Activated naive CD4-positive, alpha-beta T cell treated with anti-CD3 and anti-CD28 coated beads for 36 hours (primary cell): ENCODE data around the gene MCRIP1. TPM values are rescaled to one million over a fixed set of nuclear protein-coding genes. Genes with fewer than 3 reads are reported as not detected.

Experiments used
- CTCF ChIA-PET: fragments of 350-600 bp; sonication (Branson Sonifier 250); formaldehyde crosslinking; loops from one replicate; lab custom pipeline; 2021; ENCODE audit warnings: antibody characterized with exemption; lab: Charles Lee
- DNase-seq: peaks from one replicate; pipeline ENCODE4 v3.0.0-alpha.2; 2020
- H3K27ac Mint-ChIP-seq: one replicate; pipeline ENCODE4 v1.8.0; 2021; ENCODE audit warnings: mild to moderate bottlenecking, mixed read lengths
- H3K27me3 Mint-ChIP-seq: one replicate; pipeline ENCODE4 v1.8.0; 2021; ENCODE audit warnings: low read depth, mixed read lengths
- H3K36me3 Mint-ChIP-seq: one replicate; pipeline ENCODE4 v1.8.0; 2021; ENCODE audit warnings: low read depth, mixed read lengths
- H3K4me1 Mint-ChIP-seq: one replicate; pipeline ENCODE4 v1.8.0; 2021; ENCODE audit warnings: low read depth, mixed read lengths
- H3K4me3 Mint-ChIP-seq: one replicate; pipeline ENCODE4 v1.8.0; 2021; ENCODE audit warnings: mild to moderate bottlenecking, moderate library complexity, mixed read lengths
- H3K9me3 Mint-ChIP-seq: one replicate; pipeline ENCODE4 v1.8.0; 2021; ENCODE audit warnings: mixed read lengths
- intact Hi-C: fragments of 100-400 bp; cut with micrococcal nuclease; formaldehyde crosslinking; loops from one replicate; pipeline ENCODE4 v1.15.1; 2023
- total RNA-seq, 2 experiments: library from RNA; stranded (reverse); gene quantifications; one replicate each; pipeline ENCODE4 v1.2.3, GENCODE V29; 2021

MCRIP1 gene
- total RNA-seq, 2 experiments from 2014 or later: 53.7 to 55.6 TPM

- Mint-ChIP-seq H3K36me3 (peaks cover 38% of the 10 kb centered on the region), H3K27ac (peak overlapping the region; percentile 40), H3K4me3 (peak overlapping the region; percentile 82), H3K9me3 (no peaks in the 10 kb centered on the region), H3K27me3 (no peaks in the 10 kb centered on the region), H3K4me1 (peaks cover 49% of the 10 kb centered on the region)
- DNase-seq: peak; percentile 20
- CTCF ChIA-PET: interaction anchor here (0.6 to 0.7 kb wide), 3 partner anchors 11 to 124 kb away, joined by 3 to 7 read pairs (median 3); no protein-coding TSS in a partner anchor
- intact Hi-C loops: no loop called here
These were observed 26.1 kb upstream of the MCRIP1 start for GRCh38 chr17:81858967-81859905.

DNA sequence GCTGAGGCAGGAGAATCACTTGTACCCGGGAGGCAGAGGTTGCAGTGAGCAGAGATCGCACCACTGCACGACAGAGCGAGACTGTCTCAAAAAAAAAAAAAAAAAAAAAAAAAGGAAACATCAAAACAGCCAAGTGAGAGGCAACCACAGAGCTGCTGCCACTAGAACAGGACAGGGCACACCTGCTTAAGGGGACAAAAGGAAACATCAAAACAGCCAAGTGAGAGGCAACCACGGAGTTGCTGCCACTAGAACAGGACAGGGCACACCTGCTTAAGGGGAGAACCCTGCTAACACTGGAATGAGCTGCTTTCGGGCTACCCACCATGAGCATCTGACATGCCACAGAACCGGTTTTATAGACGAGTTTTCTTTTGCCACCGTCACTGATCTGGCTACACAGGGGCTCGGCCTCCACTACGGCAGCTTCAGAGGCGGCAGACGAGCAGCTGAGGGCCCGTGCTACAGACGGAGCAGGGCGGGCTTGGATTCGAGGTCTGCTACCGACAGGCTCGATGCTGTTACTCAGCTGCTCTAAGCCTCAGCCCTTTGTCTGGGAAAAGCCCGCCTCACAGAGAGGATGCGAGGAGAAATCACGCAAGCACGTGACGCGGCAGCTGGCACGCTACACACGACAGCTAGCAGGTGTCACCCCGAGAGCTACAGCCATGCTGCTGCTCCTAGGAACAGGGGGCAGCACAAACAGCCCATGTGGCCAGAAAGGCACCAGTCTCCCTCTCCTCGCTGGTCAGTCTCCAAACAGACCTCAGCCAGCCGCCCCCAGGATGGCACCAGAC, 25.3 kb upstream of the MCRIP1 start:
- no peak for DNase-seq
- peaks cover 40% of the 10 kb centered on the region for H3K36me3 Mint-ChIP-seq
- H3K4me3 Mint-ChIP-seq: peak overlapping the region; percentile 82

DNA sequence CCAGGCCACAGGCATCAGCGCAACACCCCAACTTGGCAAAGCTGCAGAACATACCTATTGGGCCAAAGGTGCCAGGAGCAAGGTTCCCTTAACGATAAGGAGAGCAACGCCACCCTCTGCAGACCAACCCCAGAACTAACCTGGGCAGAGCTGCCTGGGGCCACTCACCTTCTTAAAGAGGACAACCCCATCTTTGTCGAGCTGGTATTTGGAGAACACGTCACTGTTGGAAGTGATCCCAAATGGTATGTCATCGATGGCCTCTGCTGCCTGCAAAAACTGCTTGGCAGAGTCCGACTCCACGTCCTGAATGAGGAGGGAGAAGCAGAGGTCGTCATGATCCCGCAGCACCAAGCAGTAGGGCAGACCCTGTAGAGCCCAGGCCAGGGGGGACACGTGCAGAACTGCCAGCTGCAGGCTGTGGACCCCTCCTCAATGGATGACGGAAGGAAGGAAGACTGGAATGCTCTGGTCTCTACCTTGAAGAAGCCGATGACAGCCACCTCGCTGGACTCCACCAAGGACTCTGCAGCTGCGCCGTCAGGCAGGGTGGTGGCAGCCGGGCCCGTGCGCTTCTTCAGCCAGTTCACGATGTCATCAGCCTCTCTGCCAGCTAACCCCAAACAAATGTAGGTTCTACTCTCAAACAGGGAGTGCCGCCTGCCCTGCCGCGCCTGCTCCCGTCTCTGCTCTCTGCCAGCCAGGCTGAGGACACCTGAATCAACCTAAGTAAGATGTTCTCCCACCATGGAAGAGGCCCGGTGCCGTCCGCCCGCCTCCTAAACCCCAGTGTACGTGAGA, 22.1 kb upstream of the MCRIP1 start:
- Mint-ChIP-seq H3K4me3 (no peak overlapping the region), H3K9me3 (no peaks in the 10 kb centered on the region), H3K27ac (no peak overlapping the region), H3K36me3 (peaks cover 41% of the 10 kb centered on the region), H3K27me3 (no peaks in the 10 kb centered on the region), H3K4me1 (peaks cover 32% of the 10 kb centered on the region)
- CTCF ChIA-PET: interaction anchor here (0.5 to 0.7 kb wide), 3 partner anchors 121 to 401 kb away, joined by 3 to 6 read pairs (median 4); no protein-coding TSS in a partner anchor
- peak; percentile 19 for DNase-seq
- intact Hi-C loops: no loop called here

More for the DNA sequence above, 25.3 kb upstream of the MCRIP1 start:
- Mint-ChIP-seq H3K4me1 (peaks cover 44% of the 10 kb centered on the region), H3K9me3 (no peaks in the 10 kb centered on the region), H3K27me3 (no peaks in the 10 kb centered on the region), H3K27ac (no peak overlapping the region)
- CTCF ChIA-PET: no interaction called here
- intact Hi-C loops: no loop called here

DNA sequence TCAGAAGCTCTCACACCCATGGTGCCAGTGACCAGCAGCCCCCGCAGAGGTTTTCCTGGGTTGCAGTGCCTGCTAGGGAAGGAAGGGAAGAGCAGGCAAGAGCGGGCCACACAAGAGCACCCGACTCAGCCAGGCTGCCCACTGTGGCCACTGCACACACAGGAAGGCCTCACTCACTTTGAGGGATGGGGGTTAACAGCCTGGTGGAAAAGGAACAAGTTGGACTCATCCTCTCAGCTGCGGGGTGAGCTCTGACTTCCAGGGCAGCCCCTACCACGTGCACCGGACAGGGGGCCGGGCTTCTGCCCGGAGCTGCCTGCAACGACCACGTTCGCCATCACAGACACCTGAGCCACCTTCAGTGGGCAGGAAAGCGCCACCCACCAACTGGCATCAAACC, 19.1 kb upstream of the MCRIP1 start:
- peaks cover 31% of the 10 kb centered on the region for H3K36me3 Mint-ChIP-seq
- H3K27me3 Mint-ChIP-seq: no peaks in the 10 kb centered on the region
- DNase-seq: no peak
- CTCF ChIA-PET: no interaction called here
- intact Hi-C loops: no loop called here
- no peaks in the 10 kb centered on the region for H3K9me3 Mint-ChIP-seq
- peaks cover 7% of the 10 kb centered on the region for H3K4me1 Mint-ChIP-seq
- no peak overlapping the region for H3K4me3 Mint-ChIP-seq
- H3K27ac Mint-ChIP-seq: no peak overlapping the region

DNA sequence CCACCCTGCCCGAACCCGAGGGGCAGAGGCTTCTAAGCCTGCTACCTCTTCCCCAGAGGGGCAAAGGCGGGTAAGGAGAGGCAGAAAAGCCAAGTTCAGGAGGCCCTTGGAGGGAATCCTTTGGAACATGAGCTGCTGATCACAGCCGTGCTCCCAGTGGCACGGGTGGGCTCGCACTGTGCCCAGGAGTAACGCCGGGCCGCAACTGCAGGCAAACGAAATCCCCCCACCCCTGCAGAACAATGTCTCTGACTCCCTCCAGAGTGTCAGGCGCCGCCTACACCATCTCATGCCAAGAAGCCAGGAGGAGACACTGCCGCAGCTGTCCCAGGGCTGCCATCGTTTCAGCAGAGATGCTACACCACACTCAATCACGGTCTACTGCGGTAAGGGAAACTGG, 18.3 kb upstream of the MCRIP1 start:
- H3K4me1 Mint-ChIP-seq: peaks cover 7% of the 10 kb centered on the region
- H3K36me3 Mint-ChIP-seq: peaks cover 32% of the 10 kb centered on the region
- CTCF ChIA-PET: no interaction called here
- intact Hi-C loops: no loop called here
- DNase-seq: no peak
- H3K4me3 Mint-ChIP-seq: no peak overlapping the region
- H3K27me3 Mint-ChIP-seq: no peaks in the 10 kb centered on the region
- H3K27ac Mint-ChIP-seq: no peak overlapping the region
- no peaks in the 10 kb centered on the region for H3K9me3 Mint-ChIP-seq

DNA sequence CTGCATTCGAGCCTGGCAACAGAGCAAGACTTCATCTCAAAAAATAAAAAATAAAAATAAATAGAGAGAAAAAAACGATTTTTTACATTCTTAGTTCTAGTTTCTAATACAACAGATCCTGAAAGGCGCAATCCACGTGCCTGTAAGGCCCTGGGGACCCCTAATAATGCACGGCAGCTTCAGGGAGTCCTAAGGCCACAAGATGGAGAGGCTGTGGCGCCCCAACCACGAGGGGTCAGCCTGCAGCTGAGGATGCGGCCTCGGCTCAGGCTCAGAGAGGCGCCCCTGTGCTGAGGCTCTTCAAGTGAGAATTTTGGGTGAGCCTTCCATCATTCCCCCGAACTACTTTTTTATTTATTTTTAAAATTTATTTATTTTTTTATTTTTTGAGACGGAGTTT, 16.4 kb upstream of the MCRIP1 start:
- Mint-ChIP-seq H3K36me3 (peaks cover 35% of the 10 kb centered on the region), H3K4me3 (no peak overlapping the region), H3K9me3 (no peaks in the 10 kb centered on the region), H3K27me3 (no peaks in the 10 kb centered on the region), H3K4me1 (peaks cover 2% of the 10 kb centered on the region), H3K27ac (no peak overlapping the region)
- intact Hi-C loops: no loop called here
- no peak for DNase-seq
- CTCF ChIA-PET: no interaction called here

DNA sequence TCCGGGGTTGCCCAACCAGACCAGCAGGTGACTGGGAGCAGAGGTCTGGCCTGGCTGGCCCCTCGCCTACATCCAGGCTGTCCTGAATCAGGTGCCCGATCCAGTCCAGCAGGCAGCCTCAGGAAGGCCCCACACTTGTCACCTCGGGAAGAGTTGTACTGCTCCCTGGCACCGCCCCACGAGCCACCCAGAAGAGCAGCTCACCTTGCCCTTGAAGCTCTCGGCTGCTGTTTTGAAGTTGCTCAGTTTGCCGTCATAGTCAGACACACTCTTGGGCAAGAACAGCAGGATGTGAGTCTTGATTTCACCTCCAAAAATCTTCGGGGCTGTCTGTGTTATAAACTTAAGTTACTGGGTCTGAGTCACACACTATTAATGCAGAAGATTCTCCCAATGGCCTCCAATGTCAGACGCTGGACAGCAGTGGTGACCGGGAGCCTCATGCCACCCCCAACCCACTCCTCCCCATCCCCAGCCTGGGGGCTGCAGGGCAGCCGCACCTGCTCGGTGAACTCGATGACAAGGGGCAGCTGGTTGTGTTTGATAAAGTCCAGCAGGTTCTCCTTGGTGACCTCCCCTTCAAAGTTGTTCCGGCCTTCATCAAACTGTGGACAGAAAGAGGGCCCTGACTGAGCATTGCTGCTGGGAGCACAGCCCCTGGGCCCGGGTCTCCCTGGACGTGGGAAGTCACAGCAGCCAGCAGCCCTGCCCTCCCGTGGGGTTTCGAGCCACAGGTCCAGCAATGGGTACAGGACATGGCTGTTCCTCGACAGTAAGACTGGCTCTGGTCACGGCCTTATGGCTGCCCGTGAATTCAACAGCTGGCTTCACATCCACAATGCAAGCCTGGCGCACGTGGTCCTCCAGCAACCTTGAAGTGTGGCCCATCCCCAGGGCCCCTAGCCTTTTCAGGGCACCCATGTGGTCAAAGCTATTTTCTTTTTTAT, 13.9 kb upstream of the MCRIP1 start:
- no peaks in the 10 kb centered on the region for H3K27me3 Mint-ChIP-seq

DNA sequence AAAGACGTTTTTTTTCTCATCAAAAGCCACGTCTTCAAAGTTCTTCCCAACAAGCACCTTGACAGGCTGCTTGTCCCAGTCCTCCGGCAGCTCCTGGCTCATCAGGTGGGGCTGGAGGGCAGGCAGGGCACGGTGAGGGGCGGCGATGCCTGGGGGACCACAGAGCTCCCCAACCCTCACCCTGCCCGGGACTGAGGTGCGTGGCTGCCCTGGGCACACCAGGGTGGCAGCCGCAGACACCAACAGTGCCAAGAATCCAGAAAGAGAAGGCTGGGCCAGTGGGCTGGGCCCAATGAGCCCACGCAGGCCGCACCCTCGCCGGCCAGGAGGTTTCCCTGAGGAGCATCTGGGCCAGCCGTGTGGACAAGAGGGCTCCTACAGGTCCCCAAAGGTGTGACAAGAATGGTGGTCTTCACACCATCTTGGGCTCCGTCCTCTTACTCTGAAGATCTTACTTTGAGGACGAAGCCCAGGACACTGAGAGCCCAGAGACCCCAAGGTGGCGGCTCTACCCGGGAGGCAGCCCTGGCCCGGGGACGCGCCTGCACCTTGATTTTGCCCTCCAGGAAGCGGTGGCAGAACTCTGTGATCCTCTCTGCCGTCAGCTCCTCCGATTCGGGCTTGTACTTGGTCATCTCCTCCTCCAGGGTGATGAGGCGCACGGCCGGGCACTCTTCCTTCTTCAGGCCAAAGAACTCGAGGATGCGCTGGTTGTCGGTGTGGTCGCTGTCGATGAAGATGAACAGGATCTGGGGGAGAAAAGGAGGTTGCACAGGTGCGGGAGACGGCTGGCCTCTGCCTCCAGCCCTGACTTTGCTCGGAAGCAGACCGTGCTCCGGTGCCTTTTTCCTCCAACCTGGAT, 13.0 kb upstream of the MCRIP1 start:
- Mint-ChIP-seq H3K4me3 (no peak overlapping the region), H3K36me3 (peaks cover 16% of the 10 kb centered on the region), H3K27me3 (no peaks in the 10 kb centered on the region), H3K27ac (peak overlapping the region; percentile 46), H3K4me1 (no peaks in the 10 kb centered on the region), H3K9me3 (no peaks in the 10 kb centered on the region)
- DNase-seq: no peak
- intact Hi-C loops: no loop called here
- CTCF ChIA-PET: no interaction called here

More for the DNA sequence above, 13.9 kb upstream of the MCRIP1 start:
- H3K9me3 Mint-ChIP-seq: no peaks in the 10 kb centered on the region
- H3K36me3 Mint-ChIP-seq: peaks cover 23% of the 10 kb centered on the region
- CTCF ChIA-PET: no interaction called here
- intact Hi-C loops: no loop called here
- no peak overlapping the region for H3K4me3 Mint-ChIP-seq
- H3K27ac Mint-ChIP-seq: no peak overlapping the region
- no peak for DNase-seq
- H3K4me1 Mint-ChIP-seq: no peaks in the 10 kb centered on the region

DNA sequence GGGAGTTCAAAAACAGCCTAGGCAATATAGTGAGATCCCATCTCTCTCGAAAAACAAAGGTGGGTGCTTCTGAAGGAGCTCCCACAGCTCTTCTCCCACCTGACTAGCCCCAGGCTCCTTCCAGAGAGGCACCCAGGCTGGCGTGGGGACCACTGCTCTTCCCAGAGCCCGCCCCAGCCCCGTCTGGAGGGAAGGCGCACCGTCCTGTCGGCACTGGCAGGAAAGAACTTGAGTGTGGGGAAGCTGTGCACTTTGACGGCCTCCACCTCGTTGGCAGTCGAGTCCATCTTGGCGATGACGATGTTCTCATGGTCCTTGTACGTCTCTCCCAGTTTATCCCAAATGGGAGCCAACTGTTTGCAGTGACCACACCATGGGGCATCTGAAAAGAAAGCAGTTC, 12.3 kb upstream of the MCRIP1 start:
- Mint-ChIP-seq H3K36me3 (peaks cover 16% of the 10 kb centered on the region), H3K4me3 (no peak overlapping the region), H3K9me3 (no peaks in the 10 kb centered on the region), H3K27ac (no peak overlapping the region), H3K27me3 (no peaks in the 10 kb centered on the region), H3K4me1 (no peaks in the 10 kb centered on the region)
- no peak for DNase-seq
- CTCF ChIA-PET: no interaction called here
- intact Hi-C loops: no loop called here

GRCh38 chr17:81844887-81845286, 11.8 kb upstream of the MCRIP1 start:
- Mint-ChIP-seq H3K36me3 (peaks cover 16% of the 10 kb centered on the region), H3K4me1 (no peaks in the 10 kb centered on the region), H3K27ac (no peak overlapping the region), H3K9me3 (no peaks in the 10 kb centered on the region), H3K4me3 (no peak overlapping the region), H3K27me3 (no peaks in the 10 kb centered on the region)
- intact Hi-C loops: no loop called here
- DNase-seq: no peak
- CTCF ChIA-PET: no interaction called here
